NCI-H2227 treated with DMSO at 0.1 percent for 48 hours (cell line): ENCODE measurements around the gene METTL2B.
"Not testable (repeated sequence)": the region's sequence is repeated elsewhere in the genome, so short reads cannot be mapped to it uniquely, and the experiment has no call there.

ENCODE experiments used
- DNase-seq: peaks from one replicate; lab custom pipeline; 2025; lab: John Stamatoyannopoulos, UW

METTL2B gene

GRCh38 chr7:128526062-128526466 lies 49.5 kb downstream of the METTL2B start:
- not testable (repeated sequence) for DNase-seq

- not testable (repeated sequence) for DNase-seq
Observed at GRCh38 chr7:128529191-128529590, 52.6 kb downstream of the METTL2B start.

GRCh38 chr7:128530121-128530854 lies 53.7 kb downstream of the METTL2B start:
- DNase-seq = not testable (repeated sequence)

GRCh38 chr7:128530855-128531104 lies 54.2 kb downstream of the METTL2B start:
- DNase-seq = peak; percentile 55

- DNase-seq = peak; percentile 77
Observed at GRCh38 chr7:128531105-128531954, 54.8 kb downstream of the METTL2B start.

- not testable (repeated sequence) for DNase-seq
Observed at GRCh38 chr7:128531955-128532478, 55.5 kb downstream of the METTL2B start.

GRCh38 chr7:128532956-128533355 lies 56.4 kb downstream of the METTL2B start:
- not testable (repeated sequence) for DNase-seq

- DNase-seq = not testable (repeated sequence)
Observed at GRCh38 chr7:128537410-128537809, 60.9 kb downstream of the METTL2B start.

- DNase-seq = not testable (repeated sequence)
Observed at GRCh38 chr7:128542530-128542929, 66.0 kb downstream of the METTL2B start.

GRCh38 chr7:128543300-128543699 lies 66.8 kb downstream of the METTL2B start:
- not testable (repeated sequence) for DNase-seq

- DNase-seq = not testable (repeated sequence)
Observed at GRCh38 chr7:128546319-128546851, 69.8 kb downstream of the METTL2B start.

- no peak for DNase-seq
Observed at GRCh38 chr7:128550920-128551319, 74.4 kb downstream of the METTL2B start.

- DNase-seq = not testable (repeated sequence)
Observed at GRCh38 chr7:128554394-128554793, 77.8 kb downstream of the METTL2B start.
